Stomach smooth muscle (tissue), 2 donors: ENCODE data around the gene MSLN.

Experiments
- H3K27ac ChIP-seq: one replicate; pipeline ENCODE4 v1.7.0; 2013; ENCODE audit warnings: mild to moderate bottlenecking, low read length, inconsistent platforms
- H3K27me3 ChIP-seq, 2 donors: one replicate each; pipeline ENCODE4 v1.7.0; 2013; ENCODE audit warnings: low read length in 2 of 2; ENCODE audit not compliant: insufficient read depth in 2 of 2, control insufficient read depth in 1 of 2
- H3K36me3 ChIP-seq, 2 donors: one replicate each; pipeline ENCODE4 v1.7.0; 2013; ENCODE audit warnings: low read length in 2 of 2; ENCODE audit not compliant: control insufficient read depth in 2 of 2, insufficient read depth in 2 of 2
- H3K4me1 ChIP-seq: one replicate; pipeline ENCODE4 v1.7.0; 2013; ENCODE audit warnings: low read length; ENCODE audit not compliant: control insufficient read depth, insufficient read depth
- H3K4me3 ChIP-seq, 2 donors: one replicate each; pipeline ENCODE4 v1.7.0; 2013; ENCODE audit warnings: low read length in 2 of 2
- H3K9ac ChIP-seq, 2 donors: one replicate each; pipeline ENCODE4 v1.7.0; 2013; ENCODE audit warnings: low read length in 2 of 2, mild to moderate bottlenecking in 1 of 2
- H3K9me3 ChIP-seq, 2 donors: one replicate each; pipeline ENCODE4 v1.7.0; 2013; ENCODE audit warnings: low read length in 2 of 2; ENCODE audit not compliant: control insufficient read depth in 2 of 2
- donor health status: healthy.
- donor health status: Pancreatic carcinoma.

MSLN gene

DNA sequence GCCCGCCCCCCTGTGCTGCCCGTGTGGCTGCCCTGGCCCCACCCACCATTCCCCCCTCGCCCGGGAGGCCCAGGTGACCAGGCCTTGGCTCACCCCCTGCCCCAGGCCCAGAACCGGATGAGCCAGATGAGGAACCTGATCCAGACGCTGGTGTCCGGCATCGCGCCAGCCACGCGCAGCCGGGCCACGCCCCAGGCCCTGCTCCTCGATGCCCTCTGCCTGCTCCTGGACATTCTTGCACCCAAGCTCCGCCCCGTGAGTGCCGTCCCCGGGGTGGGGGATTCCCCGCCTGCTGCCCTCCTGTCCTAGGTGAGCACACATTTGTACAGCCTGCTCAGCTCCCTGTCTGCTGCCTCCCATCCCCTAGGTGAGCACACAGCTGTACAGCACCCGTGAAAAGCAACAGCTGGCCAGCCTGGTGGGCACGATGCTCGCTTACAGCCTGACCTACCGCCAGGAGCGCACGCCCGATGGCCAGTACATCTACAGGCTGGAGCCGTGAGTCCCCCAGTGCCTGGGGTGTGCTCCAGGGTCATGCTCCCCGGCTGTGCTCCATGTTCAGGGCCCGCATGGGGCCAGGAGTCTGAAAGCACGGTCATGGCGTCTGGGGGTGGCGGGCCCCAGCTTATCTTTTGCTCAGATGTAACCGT lies 35.2 kb downstream of the MSLN start:
- H3K4me3 ChIP-seq = no peak overlapping the region
- H3K9me3 ChIP-seq = no peaks in the 10 kb centered on the region
- H3K4me1 ChIP-seq = no peaks in the 10 kb centered on the region
- no peak overlapping the region for H3K9ac ChIP-seq
- H3K27ac ChIP-seq = no peak overlapping the region
- peaks cover 15 to 17% of the 10 kb centered on the region in 2 donors for H3K27me3 ChIP-seq
- peaks cover 0 to 2% of the 10 kb centered on the region in 2 donors for H3K36me3 ChIP-seq

DNA sequence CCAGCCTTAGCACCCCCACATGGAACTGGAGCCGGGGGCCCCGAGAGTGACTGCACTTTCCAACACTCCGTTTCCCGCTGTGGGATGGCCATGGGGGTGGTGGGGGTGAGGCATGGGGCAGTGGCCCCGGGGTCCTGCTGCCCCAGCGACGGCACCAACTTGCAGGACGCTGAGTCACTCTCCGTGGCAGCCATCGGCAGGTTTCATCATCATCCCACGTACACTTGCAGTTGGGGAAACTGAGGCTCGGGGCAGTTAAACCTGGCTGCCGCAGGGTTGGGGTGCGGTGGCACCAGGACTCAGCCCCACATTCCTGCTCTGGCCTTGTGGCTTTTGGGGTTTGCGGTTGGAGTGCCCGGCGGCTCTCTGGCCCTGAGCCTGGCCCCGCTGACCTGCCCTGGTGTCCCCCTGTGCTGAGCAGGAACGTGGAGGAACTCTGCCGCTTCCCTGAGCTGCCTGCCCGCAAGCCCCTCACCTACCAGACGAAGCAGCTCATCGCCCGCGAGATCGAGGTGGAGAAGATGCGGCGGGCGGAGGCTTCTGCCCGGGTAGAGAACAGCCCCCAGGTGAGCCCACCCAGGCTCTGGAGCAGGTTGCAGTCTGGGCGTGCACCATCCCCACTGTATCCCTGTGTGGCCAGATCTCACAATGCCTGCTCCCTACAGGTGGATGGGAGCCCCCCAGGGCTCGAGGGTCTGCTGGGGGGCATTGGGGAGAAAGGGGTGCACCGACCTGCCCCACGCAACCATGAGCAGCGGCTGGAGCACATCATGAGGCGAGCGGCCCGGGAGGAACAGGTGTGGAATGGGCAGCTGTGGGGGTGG lies 36.0 kb downstream of the MSLN start:
- H3K9ac ChIP-seq = no peak overlapping the region
- H3K27ac ChIP-seq = no peak overlapping the region
- H3K9me3 ChIP-seq = no peaks in the 10 kb centered on the region
- no peaks in the 10 kb centered on the region for H3K4me1 ChIP-seq
- H3K27me3 ChIP-seq = peaks cover 17 to 25% of the 10 kb centered on the region in 2 donors
- H3K4me3 ChIP-seq = no peak overlapping the region
- H3K36me3 ChIP-seq = no peaks in the 10 kb centered on the region

DNA sequence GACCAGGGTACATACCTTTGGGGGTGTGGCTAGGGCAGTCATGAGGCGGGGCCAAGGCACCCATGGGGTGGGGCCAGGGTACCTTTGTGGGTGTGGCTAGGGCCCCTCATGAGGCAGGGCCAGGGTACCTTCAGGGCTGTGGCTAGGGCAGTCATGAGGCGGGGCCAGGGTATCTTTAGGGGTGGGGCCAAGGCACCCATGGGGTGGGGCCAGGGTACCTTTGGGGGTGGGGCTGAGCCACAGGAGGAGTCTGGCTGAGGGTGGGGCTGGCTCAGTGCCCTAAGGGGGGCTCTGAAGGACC lies 36.5 kb downstream of the MSLN start:
- no peak overlapping the region for H3K9ac ChIP-seq
- no peak overlapping the region for H3K4me3 ChIP-seq
- H3K36me3 ChIP-seq = no peaks in the 10 kb centered on the region
- H3K27ac ChIP-seq = no peak overlapping the region
- H3K27me3 ChIP-seq = peaks cover 17 to 28% of the 10 kb centered on the region in 2 donors
- H3K4me1 ChIP-seq = no peaks in the 10 kb centered on the region
- H3K9me3 ChIP-seq = no peaks in the 10 kb centered on the region

DNA sequence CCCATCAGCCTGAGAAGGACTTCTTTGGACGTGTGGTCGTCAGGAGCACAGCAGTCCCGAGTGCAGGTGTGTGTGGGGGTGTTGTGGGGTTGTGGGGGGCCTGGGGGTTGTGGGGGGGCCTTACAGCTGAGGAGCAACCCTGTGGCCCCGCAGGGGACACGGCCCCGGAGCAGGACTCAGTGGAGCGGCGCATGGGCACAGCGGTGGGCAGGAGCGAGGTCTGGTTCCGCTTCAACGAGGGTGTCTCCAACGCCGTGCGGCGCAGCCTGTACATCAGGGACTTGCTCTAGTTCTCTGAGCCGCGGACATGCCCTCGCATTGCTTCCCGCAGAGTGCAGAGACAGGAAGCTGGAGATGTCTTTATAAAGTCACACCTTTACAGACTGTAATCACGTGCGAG lies 37.2 kb downstream of the MSLN start:
- H3K9ac ChIP-seq = no peak overlapping the region
- no peaks in the 10 kb centered on the region for H3K36me3 ChIP-seq
- H3K4me1 ChIP-seq = no peaks in the 10 kb centered on the region
- H3K4me3 ChIP-seq = no peak overlapping the region
- no peaks in the 10 kb centered on the region for H3K9me3 ChIP-seq
- no peak overlapping the region for H3K27ac ChIP-seq
- peaks cover 20 to 33% of the 10 kb centered on the region in 2 donors for H3K27me3 ChIP-seq

DNA sequence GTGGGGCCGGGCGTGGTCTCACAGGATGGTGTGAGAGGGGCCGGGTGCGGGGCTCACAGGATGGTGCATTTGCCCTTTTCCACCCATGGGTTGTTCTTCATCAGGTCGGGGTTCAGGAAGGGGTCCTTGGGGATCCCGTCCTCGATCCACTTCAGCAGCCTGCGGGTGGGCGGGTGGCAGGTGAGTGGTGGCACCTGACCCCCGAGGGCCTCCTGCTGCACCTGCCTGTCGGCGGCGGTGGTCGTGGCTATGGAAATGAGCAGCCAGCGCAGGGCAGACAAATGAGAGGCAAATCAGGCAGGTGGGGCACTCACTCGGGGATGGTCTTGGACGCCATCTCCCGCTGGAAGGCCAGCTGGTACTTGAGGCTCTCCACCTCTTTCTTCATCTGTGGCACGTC lies 38.1 kb downstream of the MSLN start:
- no peaks in the 10 kb centered on the region for H3K36me3 ChIP-seq
- no peaks in the 10 kb centered on the region for H3K9me3 ChIP-seq
- peaks cover 22 to 34% of the 10 kb centered on the region in 2 donors for H3K27me3 ChIP-seq
- H3K4me3 ChIP-seq = no peak overlapping the region
- no peaks in the 10 kb centered on the region for H3K4me1 ChIP-seq
- no peak overlapping the region for H3K27ac ChIP-seq
- no peak overlapping the region for H3K9ac ChIP-seq

DNA sequence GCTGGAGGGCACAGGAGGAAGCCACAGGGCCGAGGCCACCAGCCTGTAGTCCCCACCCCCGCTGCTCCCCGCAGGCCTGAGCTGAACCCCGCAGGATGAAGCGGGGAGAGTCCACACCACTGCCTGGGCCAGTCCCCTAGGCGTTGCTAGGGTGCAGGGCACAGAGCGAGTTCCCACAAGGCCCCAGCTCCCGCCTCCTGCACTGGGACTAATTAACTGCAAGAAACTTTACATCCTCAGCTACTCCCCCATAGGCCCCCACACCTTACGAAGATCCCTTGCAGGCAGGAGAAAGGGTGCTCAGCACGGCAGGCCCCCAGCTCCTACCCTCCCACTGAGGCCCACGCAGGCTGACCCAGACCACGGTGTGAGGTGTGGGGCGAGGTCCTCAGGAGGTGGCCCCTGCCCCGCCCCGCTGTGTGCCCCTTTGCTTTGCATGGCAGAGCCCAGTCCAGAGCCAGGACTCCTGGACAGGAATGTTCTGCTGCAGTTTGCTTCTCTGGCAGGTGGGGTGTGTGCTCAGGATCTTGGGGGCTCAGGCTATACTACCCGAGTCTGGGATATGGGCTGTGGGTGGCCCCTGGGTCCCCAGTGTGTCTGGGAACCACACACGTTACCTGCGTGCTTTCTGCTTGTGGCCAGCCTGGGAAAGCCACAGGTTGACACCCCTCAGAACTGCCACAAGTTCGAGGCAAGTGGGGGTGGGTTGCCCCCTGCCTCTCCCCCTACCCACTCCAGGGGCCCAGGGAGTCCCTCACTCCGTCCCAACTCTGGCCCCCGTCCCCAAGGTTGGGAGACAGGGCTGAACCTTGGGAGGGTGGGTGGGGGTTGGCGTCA lies 38.8 kb downstream of the MSLN start:
- peaks cover 22 to 34% of the 10 kb centered on the region in 2 donors for H3K27me3 ChIP-seq
- no peaks in the 10 kb centered on the region for H3K36me3 ChIP-seq
- H3K9me3 ChIP-seq = no peaks in the 10 kb centered on the region
- H3K4me1 ChIP-seq = no peaks in the 10 kb centered on the region
- no peak overlapping the region for H3K27ac ChIP-seq
- H3K9ac ChIP-seq = no peak overlapping the region
- no peak overlapping the region for H3K4me3 ChIP-seq

DNA sequence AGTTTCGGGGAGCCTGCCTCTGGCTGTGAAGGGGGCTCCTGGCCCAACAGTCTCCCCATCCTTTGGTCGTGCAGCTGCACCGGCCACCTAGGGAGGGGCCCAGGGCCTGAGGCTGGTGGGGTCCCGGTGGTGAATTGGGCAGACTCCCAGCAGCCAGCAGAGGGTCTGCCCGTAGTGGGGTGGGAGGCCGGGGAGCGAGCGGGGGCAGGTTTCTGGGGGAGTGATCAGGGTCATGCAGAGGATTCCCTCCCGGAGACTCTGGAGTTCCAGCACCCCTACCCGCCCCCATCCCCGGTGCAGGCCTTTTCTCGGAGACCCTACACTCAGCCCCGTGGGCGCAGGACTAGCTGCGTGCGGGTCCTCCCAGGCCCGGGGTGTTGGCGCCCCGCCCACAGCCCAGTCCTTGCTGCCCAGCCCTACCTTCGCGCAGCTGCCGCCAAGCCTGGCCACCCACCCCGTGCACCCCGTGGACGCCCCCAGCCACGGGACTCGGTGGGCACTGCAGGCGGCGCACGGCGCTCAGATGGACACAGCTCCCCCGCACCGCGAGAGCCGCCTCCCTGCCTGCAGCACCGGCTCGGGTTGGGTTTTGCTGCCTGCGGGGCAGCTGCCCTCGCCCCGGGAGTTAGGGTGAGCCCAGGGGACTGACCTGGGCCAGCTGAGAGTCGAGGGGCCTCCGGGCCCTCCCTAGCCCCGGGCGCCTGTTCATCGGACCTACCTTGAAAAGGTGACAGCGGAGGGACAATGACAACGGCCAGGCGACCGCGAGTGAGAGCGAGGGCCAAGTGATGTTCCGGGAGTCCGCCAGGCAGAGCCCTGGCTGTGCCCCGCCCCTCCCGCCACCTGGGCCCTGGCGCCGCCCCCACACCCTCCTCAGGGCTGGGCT lies 39.7 kb downstream of the MSLN start, which contains the start of gene GNG13:
Gene GNG13 (minus strand): TSS at position 787 of the 886 bp plus-strand sequence. CDS start 1,657 bp downstream, outside the sequence.
- H3K4me1 ChIP-seq = no peaks in the 10 kb centered on the region
- H3K36me3 ChIP-seq = no peaks in the 10 kb centered on the region
- no peak within 1 kb of the TSS for H3K27ac ChIP-seq
- peaks cover 22 to 34% of the 10 kb centered on the region in 2 donors for H3K27me3 ChIP-seq
- H3K4me3 ChIP-seq = no peak within 1 kb of the TSS
- H3K9ac ChIP-seq = no peak within 1 kb of the TSS
- no peaks in the 10 kb centered on the region for H3K9me3 ChIP-seq

DNA sequence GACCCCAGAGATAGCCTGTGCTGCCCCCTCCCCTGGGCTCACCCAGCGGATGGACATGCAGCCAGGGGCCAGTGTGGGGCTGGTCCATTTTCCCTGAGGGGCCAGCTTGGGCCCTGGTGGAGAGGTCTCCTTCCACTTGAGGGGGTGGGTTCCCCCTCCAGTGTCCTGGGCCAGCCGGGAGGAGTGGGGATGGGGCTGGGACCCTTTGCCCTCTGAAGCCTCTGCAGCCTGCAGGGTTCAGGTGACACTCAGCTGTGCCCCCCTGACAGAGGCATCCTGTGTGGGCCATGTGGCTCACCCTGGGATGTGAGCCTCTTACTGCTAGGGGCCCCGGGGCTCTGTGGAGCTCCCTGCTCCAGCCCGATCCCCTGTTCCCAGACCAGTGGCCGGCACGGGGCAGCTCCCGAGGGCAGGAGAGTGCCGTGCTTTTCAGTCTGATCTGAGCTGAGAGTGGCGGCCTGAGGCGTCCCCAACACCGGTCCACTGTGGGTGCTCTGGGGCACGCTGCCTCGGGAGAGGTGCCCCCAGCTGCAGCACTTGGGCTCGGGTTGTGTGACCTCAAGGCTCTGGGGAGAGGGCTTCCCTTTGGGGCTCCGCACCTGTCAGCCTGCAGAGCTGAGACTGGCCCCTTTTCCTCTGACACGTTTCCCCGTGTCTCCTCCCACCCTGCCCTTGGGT lies 40.4 kb downstream of the MSLN start:
- no peak overlapping the region for H3K4me3 ChIP-seq

DNA sequence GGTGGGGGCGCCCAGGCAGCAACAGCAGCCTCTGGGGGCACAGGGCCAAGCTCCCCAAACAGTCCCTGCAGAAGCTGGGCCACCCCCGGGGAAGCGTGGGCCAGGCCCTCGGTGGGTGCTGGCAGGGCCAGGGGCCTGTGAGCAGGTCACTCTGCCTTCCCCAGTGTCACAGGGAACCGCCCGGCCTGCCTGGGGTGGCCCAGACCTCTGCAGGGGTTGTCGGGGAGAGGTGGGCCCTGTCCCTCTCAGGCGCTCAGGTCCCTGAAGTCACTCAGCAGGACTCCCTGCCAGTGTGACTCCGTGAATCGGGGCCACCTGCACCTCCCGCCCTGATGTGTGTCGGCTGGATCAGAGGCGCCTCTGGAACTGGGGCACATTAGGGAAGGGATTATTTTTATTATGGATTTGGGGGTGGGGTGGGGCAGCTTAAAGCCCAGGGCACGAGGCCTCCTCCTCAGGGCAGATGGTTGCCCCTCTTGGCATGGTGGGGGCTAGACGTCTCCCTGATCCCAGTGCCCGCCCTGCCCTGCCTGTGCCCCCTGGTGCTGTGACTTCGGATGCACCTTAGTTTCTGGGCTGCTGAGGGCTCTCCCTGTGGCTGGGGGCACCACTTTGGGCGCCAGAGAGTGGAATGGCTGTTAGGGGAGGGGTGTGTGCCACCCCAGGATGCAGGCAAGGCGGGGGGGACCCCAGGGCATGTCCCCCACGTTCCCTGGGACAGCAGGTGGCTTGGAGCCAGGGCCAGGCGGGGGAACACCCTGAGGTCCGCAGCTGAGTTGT lies 41.2 kb downstream of the MSLN start:
- no peaks in the 10 kb centered on the region for H3K9me3 ChIP-seq
- no peaks in the 10 kb centered on the region for H3K36me3 ChIP-seq
- no peak overlapping the region for H3K27ac ChIP-seq
- H3K9ac ChIP-seq = no peak overlapping the region
- peaks cover 21 to 31% of the 10 kb centered on the region in 2 donors for H3K27me3 ChIP-seq
- no peaks in the 10 kb centered on the region for H3K4me1 ChIP-seq
- H3K4me3 ChIP-seq = no peak overlapping the region

More for the DNA sequence above, 40.4 kb downstream of the MSLN start:
- H3K27me3 ChIP-seq = peaks cover 22 to 34% of the 10 kb centered on the region in 2 donors
- no peak overlapping the region for H3K27ac ChIP-seq
- H3K9ac ChIP-seq = no peak overlapping the region
- H3K4me1 ChIP-seq = no peaks in the 10 kb centered on the region
- no peaks in the 10 kb centered on the region for H3K9me3 ChIP-seq
- H3K36me3 ChIP-seq = no peaks in the 10 kb centered on the region
